Central memory CD4-positive, alpha-beta T cell (primary cell): ENCODE data around the gene TMCC3.
A peak's percentile ranks its signal among the peaks of the same experiment; 100 is the strongest.
"Not testable (repeated sequence)": the region's sequence is repeated elsewhere in the genome, so short reads cannot be mapped to it uniquely, and the experiment has no call there.

ENCODE experiments used
- DNase-seq: peaks from one replicate; pipeline ENCODE4 v3.0.0; 2022

Gene TMCC3

DNA sequence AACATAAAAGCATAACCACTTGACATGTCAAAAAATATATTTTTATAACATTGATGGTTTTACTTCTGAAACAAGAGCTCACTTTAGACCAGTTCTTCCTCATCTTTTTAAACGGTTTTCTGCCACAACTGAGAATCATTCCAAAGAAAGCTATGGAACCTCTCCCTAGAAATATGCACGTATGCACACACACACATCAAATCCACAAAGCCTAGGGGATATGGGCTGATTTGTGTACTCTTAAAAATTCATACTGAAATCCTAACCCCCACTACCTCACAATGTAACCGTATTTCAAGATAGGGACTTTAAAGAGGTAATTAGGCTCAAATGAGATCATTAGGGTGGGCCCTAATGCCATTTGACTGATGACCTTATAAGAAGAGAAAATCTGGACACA is 19.3 kb downstream of the TMCC3 start:
- no peak for DNase-seq

- DNase-seq, result no peak
These were observed 21.4 kb downstream of the TMCC3 start for GRCh38 chr12:94628819-94629472.

- DNase-seq, result no peak
These were observed 22.0 kb downstream of the TMCC3 start for GRCh38 chr12:94628369-94628768.

- no peak for DNase-seq
These were observed 24.8 kb downstream of the TMCC3 start for GRCh38 chr12:94625531-94625930.

- no peak for DNase-seq
These were observed 27.0 kb downstream of the TMCC3 start for GRCh38 chr12:94623161-94623920.

GRCh38 chr12:94622475-94622874 is 27.9 kb downstream of the TMCC3 start:
- no peak for DNase-seq

DNA sequence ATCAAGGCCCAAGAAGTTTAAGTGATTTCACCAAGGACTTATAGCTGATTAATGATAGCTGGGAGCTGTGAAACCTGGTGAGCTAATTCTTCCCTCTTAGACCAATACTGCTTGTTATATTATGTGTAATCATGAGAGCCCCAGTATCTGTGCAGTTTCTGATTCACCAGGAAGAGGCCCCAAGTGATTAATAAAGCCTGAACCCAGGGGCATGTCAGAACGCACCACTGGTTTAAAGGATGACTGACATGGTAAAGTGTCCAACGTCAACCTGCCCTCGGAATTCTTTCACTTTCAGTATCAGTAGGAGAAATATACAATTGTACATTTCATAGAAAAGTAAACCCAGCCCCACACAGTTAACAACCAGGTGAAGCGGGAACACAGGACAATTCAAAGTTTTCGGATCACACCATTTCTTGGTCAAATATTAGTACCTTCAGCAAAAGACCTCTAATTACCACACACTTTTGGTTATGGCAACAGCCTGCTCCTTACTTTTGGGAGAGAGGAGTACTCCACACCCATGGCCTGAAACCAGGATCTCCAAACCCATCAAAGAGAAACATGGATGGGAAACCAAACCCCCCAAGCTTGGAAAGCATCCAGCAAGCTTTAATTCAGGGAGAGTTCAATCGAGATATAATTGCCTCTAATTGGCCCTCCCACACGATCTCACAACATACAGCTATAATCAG is 28.5 kb downstream of the TMCC3 start:
- peak; percentile 19 for DNase-seq

- no peak for DNase-seq
These were observed 29.7 kb downstream of the TMCC3 start for GRCh38 chr12:94620621-94621020.

- no peak for DNase-seq
These were observed 31.2 kb downstream of the TMCC3 start for GRCh38 chr12:94618995-94619695.

- DNase-seq, result no peak
These were observed 33.3 kb downstream of the TMCC3 start for GRCh38 chr12:94617101-94617500.

- no peak for DNase-seq
These were observed 34.1 kb downstream of the TMCC3 start for GRCh38 chr12:94616203-94616729.

GRCh38 chr12:94615260-94616181 is 34.8 kb downstream of the TMCC3 start:
- DNase-seq, result no peak

DNA sequence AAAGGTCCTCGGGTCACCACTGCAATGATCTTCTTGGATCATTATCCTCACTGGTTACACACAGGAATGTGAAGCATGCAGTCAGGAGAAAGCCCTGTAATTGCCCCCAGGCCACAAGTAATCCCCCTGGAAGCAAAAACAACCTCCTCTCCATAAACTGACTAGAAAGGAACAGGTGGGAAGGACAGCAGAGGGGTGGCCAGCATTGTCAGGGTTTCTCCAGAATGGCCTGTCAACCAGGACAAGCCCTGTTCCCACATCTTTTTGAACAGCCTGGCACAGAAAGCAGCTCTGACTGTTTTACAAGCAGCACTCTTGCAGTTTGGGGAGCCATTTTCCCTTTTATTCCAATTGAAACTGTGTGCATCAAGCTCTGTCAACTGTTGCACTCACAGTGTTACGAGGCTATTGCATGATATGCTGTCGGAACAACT is 36.1 kb downstream of the TMCC3 start:
- DNase-seq, result no peak

DNA sequence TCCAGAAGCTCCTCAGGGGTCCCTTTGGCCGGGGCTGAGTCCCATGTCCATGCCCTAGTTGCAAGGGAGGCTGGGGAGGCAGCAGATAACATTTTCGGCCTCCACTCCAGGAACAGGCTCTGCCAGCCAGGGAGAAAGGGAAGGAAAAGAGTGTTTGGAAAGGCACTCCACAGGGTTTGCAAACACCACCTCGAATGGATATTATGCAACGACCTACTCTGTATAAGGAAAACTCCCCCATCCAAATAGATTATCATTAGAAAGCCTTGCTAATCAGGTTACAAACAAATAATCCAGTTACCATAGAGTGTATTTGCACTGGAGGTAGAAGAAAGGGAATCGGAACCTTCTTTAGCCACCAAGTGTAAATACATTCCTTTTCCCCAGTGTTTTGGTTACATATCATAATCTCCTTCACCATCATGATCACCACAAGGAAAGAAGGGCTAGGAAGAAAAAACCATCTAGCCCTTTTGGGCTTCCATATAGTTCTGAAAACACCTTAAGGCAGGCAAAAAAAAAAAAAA is 40.4 kb downstream of the TMCC3 start:
- DNase-seq, result no peak

DNA sequence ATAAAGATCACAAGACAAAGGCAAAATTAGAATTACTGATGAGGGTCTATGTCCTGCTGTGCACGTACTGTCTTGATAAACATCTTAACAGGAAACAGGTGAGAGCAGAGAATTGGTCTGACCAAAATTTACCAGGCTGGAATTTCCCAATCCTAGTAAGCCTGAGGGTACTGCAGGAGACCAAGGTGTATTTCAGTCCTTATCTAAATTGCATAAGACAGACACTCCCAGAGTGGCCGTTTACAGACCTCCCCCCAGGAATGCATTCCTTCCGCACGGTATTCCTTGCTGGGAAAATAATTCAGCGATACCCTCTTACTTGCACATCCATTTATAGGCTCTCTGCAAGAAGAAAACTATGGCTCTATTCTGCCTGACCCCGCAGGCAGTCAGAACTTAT is 43.5 kb downstream of the TMCC3 start:
- DNase-seq, result not testable (repeated sequence)

DNA sequence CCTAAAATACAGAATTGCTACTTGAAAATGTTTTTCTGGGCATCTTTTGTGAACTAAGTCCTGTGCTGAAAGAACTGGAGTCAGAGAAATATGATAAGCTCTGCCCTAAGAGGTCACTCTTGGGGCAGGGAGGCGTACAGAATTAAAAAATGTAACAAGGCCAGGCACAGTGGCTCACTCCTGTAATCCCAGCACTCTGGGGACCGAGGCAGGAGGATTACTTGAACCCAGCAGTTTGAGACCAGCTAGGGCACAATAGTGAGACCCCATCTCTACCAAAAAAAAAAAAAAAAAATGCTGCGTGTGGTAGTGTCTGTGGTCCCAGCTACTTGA is 46.0 kb downstream of the TMCC3 start:
- DNase-seq, result no peak

- DNase-seq, result peak; percentile 27
These were observed 46.7 kb downstream of the TMCC3 start for GRCh38 chr12:94603434-94604365.

DNA sequence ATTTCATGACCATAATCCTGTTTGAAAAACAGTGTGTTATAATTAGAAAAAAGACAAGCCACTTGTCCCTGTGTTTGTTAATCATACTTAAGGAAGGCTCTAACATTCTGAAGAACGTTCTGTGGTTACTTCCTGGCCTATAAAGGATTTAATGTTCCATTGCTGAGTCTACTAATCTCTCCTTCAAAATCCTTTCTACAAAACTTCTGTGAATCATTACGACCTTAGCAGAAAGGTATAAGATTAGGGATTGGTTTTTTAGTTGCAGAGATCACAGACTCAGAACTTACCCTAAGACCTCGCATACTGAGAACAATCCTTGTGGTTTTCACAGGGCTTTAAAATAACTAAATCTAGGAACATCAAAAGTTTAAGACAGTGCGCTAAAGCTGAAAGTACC is 48.3 kb downstream of the TMCC3 start:
- DNase-seq, result no peak

DNA sequence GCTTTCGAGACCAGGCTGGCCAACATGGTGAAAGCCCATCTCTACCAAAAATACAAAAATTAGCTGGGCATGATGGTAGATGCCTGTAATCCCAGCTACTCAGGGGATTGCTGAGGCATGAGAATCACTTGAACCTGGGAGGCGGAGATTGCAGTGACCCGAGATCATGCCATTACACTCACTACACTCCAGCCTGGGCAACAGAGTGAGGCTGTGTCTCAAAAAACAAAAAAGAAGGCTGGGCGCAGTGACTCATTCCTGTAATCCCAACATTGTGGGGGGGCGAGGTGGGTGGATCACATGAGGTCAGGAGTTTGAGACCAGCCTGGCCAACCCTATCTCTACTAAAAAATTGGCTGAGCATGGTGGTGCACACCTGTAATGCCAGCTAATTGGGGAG is 49.0 kb downstream of the TMCC3 start:
- DNase-seq, result not testable (repeated sequence)

- DNase-seq, result no peak
These were observed 51.2 kb downstream of the TMCC3 start for GRCh38 chr12:94599189-94599588.

GRCh38 chr12:94597268-94597667 is 53.1 kb downstream of the TMCC3 start:
- no peak for DNase-seq
